Measurements from ENCODE around the gene APOL4. TPM values are rescaled to one million over a fixed set of nuclear protein-coding genes. Genes with fewer than 3 reads are reported as not detected.

APOL4 gene
- total and polyA plus RNA-seq, 2 donors (not counting 1 experiment from before 2014, with no cell fraction given), result 0.03 TPM; not detected in 1

DNA sequence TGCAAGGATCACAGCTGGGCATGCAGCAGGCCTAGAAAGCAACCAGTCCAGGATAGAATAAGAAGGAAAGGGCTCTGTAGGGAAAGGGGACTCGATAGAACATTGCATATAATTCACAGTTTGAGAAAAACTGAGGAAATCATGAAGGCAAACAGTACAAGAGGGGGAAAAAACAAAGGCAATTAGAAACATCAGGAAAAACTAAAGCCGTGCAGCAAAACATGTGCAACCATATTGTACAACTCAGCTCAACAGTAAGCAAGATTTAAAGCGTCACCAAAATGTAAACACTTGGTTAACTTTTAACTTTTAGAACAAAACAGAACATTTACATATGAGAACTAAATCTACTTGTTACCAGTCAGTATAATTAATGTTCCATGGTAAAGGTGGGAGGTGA, 49.5 kb downstream of the APOL4 start:
- Mint-ChIP-seq H3K9me3 (ENCODE audit: insufficient read depth) (peaks cover 5% of the 10 kb centered on the region), H3K4me1 (peaks cover 35% of the 10 kb centered on the region), H3K27me3 (no peaks in the 10 kb centered on the region), H3K27ac (peak overlapping the region; percentile 4), H3K4me3 (no peak overlapping the region)
- DNase-seq (no peak), ATAC-seq (ENCODE audit: low read depth) (no peak)
- ChIA-PET POLR2A (no interaction called here), CTCF (interaction anchor here (0.6 to 2.7 kb wide), 4 partner anchors 11 to 220 kb away, joined by 4 to 13 read pairs (median 8); no protein-coding TSS in a partner anchor)
- no peak overlapping the region for H3K9ac ChIP-seq (ENCODE audit: low read length)
- TF ChIP-seq EZH2 (IDR thresholded peaks at IDR 0.05; ENCODE audit: borderline replicate concordance, insufficient read depth, low read depth, low read length, poor library complexity, severe bottlenecking), result no peak
- TF ChIP-seq, protein P1, sequence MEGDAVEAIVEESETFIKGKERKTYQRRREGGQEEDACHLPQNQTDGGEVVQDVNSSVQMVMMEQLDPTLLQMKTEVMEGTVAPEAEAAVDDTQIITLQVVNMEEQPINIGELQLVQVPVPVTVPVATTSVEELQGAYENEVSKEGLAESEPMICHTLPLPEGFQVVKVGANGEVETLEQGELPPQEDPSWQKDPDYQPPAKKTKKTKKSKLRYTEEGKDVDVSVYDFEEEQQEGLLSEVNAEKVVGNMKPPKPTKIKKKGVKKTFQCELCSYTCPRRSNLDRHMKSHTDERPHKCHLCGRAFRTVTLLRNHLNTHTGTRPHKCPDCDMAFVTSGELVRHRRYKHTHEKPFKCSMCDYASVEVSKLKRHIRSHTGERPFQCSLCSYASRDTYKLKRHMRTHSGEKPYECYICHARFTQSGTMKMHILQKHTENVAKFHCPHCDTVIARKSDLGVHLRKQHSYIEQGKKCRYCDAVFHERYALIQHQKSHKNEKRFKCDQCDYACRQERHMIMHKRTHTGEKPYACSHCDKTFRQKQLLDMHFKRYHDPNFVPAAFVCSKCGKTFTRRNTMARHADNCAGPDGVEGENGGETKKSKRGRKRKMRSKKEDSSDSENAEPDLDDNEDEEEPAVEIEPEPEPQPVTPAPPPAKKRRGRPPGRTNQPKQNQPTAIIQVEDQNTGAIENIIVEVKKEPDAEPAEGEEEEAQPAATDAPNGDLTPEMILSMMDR (IDR thresholded peaks at IDR 0.05), result no peak
- no peaks in the 10 kb centered on the region for H3K9me3 ChIP-seq (ENCODE audit: control extremely low read depth in 1 of 3, control insufficient read depth in 2 of 3, insufficient read depth in 1 of 3, low read length in 2 of 3)
- intact Hi-C loops (cut with micrococcal nuclease), result no loop called here
- no peak overlapping the region for H3K27ac ChIP-seq (ENCODE audit: low read length in 2 of 2)
- peaks cover 25% of the 10 kb centered on the region for H4K20me1 ChIP-seq (ENCODE audit: control insufficient read depth, insufficient read depth, low read length, poor library complexity, severe bottlenecking)
- H3K4me2 ChIP-seq (replicated peaks; ENCODE audit: low read depth, low read length, poor library complexity, severe bottlenecking), result no peak overlapping the region
- peaks cover 0 to 53% of the 10 kb centered on the region in 2 experiments for H3K36me3 ChIP-seq (replicated peaks in 1 of 2; ENCODE audit: control extremely low read depth in 1 of 2, control insufficient read depth in 1 of 2, extremely low read depth in 1 of 2, insufficient read depth in 2 of 2, low read length in 1 of 2)
- no peaks in the 10 kb centered on the region for H3K27me3 ChIP-seq (replicated peaks in 1 of 4; ENCODE audit: control extremely low read depth in 1 of 4, control insufficient read depth in 3 of 4, insufficient read depth in 4 of 4, low read length in 3 of 4)
- peaks cover 12 to 22% of the 10 kb centered on the region in 2 donors for H3K4me1 ChIP-seq (ENCODE audit: control insufficient read depth in 2 of 2, insufficient read depth in 2 of 2, low read length in 2 of 2)
- H3K79me2 ChIP-seq (ENCODE audit: control insufficient read depth, insufficient read depth, low read length), result peaks cover 64% of the 10 kb centered on the region
- no peak overlapping the region for H2AFZ ChIP-seq (ENCODE audit: insufficient read depth, low read depth, low read length, poor library complexity, severe bottlenecking)
- H3K4me3 ChIP-seq (ENCODE audit: control extremely low read depth in 1 of 5, extremely low read depth in 1 of 5, insufficient read depth in 1 of 5, low read depth in 2 of 5, low read length in 4 of 5), result no peak overlapping the region
- 100% methylated on average over 1 of the region's 3 CpGs for WGBS (ENCODE audit: insufficient coverage)

DNA sequence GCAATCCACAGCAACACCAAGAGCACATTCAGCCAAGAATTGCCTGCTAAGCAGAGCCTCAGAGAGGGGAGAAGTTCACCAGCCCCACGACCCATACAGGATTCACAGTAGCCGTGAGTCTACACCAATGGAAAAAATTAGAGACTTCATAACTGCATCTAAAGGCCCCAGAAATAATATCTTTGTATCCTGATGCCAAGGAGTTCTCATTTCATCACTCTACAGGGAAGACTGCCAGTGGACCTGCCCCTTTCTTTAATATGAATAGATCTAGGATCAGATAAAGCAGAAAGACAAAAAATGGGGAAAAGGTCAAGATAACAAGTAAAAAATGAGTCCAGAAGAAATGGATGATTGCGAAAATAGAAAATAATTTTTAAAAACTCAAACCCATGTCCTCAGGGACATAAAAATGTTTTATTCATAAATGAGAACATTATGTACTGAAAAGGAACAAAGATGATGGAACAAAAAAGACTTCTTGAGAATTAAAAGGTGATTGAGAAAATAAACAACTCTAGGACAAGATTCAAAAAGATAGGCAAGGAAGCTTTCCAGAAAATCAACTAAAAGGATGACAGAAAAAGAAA, 50.5 kb downstream of the APOL4 start:
- Histone ChIP-seq H3K9ac (ENCODE audit: low read length) (no peak overlapping the region), H3K4me2 (replicated peaks; ENCODE audit: low read depth, low read length, poor library complexity, severe bottlenecking) (no peak overlapping the region), H3K27me3 (replicated peaks in 1 of 4; ENCODE audit: control extremely low read depth in 1 of 4, control insufficient read depth in 3 of 4, insufficient read depth in 4 of 4, low read length in 3 of 4) (no peaks in the 10 kb centered on the region), H3K4me3 (ENCODE audit: control extremely low read depth in 1 of 5, extremely low read depth in 1 of 5, insufficient read depth in 1 of 5, low read depth in 2 of 5, low read length in 4 of 5) (no peak overlapping the region), H3K4me1 (ENCODE audit: control insufficient read depth in 2 of 2, insufficient read depth in 2 of 2, low read length in 2 of 2) (peaks cover 6 to 13% of the 10 kb centered on the region in 2 donors), H3K36me3 (replicated peaks in 1 of 2; ENCODE audit: control extremely low read depth in 1 of 2, control insufficient read depth in 1 of 2, extremely low read depth in 1 of 2, insufficient read depth in 2 of 2, low read length in 1 of 2) (peaks cover 0 to 57% of the 10 kb centered on the region in 2 experiments), H3K9me3 (ENCODE audit: control extremely low read depth in 1 of 3, control insufficient read depth in 2 of 3, insufficient read depth in 1 of 3, low read length in 2 of 3) (no peaks in the 10 kb centered on the region), H3K27ac (ENCODE audit: low read length in 2 of 2) (no peak overlapping the region), H2AFZ (ENCODE audit: insufficient read depth, low read depth, low read length, poor library complexity, severe bottlenecking) (no peak overlapping the region), H3K79me2 (ENCODE audit: control insufficient read depth, insufficient read depth, low read length) (peaks cover 54% of the 10 kb centered on the region), H4K20me1 (ENCODE audit: control insufficient read depth, insufficient read depth, low read length, poor library complexity, severe bottlenecking) (peaks cover 25% of the 10 kb centered on the region)
- DNase-seq, result no peak
- intact Hi-C loops (cut with micrococcal nuclease), result no loop called here
- H3K9me3 Mint-ChIP-seq (ENCODE audit: insufficient read depth), result peaks cover 5% of the 10 kb centered on the region
- H3K4me3 Mint-ChIP-seq, result no peak overlapping the region
- H3K27me3 Mint-ChIP-seq, result no peaks in the 10 kb centered on the region
- WGBS (ENCODE audit: insufficient coverage), result no CpG with 5 or more reads among the region's 3 CpGs
- no peak for ATAC-seq (ENCODE audit: low read depth)
- H3K27ac Mint-ChIP-seq, result no peak overlapping the region
- POLR2A ChIA-PET, result no interaction called here
- no peak for TF ChIP-seq EZH2 (IDR thresholded peaks at IDR 0.05; ENCODE audit: borderline replicate concordance, insufficient read depth, low read depth, low read length, poor library complexity, severe bottlenecking)
- TF ChIP-seq, protein P1 (IDR thresholded peaks at IDR 0.05), result no peak
- peaks cover 25% of the 10 kb centered on the region for H3K4me1 Mint-ChIP-seq
- CTCF ChIA-PET, result interaction anchor here (1.8 to 2.7 kb wide), 2 partner anchors 26 to 29 kb away, joined by 8 to 9 read pairs; no protein-coding TSS in a partner anchor
